HG03439 (cell line): Measurements from ENCODE around the gene ORM2.
"Not testable (repeated sequence)": the region's sequence is repeated elsewhere in the genome, so short reads cannot be mapped to it uniquely, and the experiment has no call there.

Source experiments
- ATAC-seq: cut with Tn5 transposase; IDR thresholded peaks from one replicate; pipeline ENCODE4 v1.9.1; 2021; ENCODE audit warnings: mild to moderate bottlenecking, moderate library complexity; ENCODE audit not compliant: unreplicated experiment

ORM2 gene

DNA sequence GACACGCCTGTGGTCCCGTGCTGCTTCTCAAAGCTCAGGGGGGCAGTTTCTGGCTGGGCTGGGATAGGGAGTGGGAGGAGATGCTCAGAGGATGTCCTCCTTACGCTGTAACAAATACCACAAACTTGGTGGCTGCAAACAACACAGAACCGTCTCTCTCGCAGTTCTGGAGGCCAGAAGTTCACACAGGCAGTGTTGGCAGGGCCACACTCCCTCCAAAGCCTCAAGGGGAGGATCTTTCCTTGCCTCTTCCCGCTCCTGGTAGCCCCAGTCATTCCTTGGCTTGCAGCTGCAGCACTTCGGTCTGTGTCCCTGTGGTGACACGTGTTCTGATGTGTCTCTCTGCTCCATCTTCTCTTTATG lies 17.2 kb upstream of the ORM2 start:
- ATAC-seq, result no peak

DNA sequence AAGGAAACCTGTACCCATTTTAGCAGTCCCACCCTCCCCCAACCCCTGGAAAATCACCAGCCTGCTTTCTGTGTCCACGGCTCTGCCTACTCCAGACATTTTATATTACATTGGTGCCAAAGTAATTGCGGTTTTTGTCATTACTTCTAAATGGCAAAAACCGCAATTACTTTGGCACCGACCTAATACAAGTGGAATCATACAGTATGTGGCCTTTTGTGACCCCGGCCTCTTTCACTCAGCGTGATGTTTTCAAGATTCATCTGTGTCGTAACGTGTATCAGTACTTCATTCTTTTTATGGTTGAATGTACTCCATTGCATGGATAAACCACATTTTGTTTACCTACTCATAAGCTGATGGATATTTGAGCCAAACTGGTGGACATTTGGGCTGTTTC lies 16.5 kb upstream of the ORM2 start:
- ATAC-seq, result no peak

GRCh38 chr9:114314256-114314867 lies 15.3 kb upstream of the ORM2 start:
- ATAC-seq, result no peak

DNA sequence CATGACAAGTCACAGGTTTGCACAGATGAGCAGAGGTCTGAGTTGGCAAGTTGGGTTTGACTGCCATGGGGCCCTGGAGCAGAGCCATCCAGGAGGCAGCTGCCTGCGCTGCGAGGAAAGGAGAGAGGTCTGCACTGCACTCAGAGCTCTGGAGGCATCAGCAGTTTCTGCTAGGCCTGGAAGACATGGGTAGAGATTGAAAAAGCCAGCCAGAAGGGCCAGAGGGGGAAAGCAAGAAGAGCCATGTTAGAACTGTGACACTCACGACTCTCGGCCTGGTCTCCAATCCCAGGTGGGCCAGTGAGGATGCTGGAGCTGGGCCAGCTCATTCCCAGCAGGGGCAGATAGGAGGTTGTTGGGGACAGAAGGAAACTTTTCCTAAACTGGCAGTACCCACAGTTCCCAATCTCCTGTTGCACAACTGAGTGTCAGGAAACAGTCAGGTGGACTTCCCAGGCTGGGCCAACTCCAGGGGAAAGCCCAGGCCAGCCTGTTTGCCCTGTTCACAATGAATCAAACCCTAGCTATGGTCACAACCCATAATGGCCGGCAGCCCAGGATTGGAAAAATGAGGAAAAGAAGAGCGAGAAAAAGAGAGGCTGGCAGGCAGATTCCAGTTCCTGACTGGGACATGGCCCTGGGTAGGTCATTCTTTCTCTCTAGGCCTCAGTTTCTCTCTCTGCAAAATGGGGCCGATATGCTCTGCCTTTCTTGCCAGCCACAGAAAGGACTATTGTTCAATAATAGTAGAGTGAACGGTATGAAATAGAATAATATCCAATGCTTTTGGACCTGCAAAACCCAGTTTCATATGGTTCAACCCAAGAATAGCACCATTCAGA lies 14.6 kb upstream of the ORM2 start:
- ATAC-seq, result no peak

- ATAC-seq, result no peak
Observed at GRCh38 chr9:114315723-114316363, 13.8 kb upstream of the ORM2 start.

GRCh38 chr9:114316605-114317230 lies 13.0 kb upstream of the ORM2 start:
- ATAC-seq, result no peak

GRCh38 chr9:114317665-114318357 lies 11.9 kb upstream of the ORM2 start:
- no peak for ATAC-seq

DNA sequence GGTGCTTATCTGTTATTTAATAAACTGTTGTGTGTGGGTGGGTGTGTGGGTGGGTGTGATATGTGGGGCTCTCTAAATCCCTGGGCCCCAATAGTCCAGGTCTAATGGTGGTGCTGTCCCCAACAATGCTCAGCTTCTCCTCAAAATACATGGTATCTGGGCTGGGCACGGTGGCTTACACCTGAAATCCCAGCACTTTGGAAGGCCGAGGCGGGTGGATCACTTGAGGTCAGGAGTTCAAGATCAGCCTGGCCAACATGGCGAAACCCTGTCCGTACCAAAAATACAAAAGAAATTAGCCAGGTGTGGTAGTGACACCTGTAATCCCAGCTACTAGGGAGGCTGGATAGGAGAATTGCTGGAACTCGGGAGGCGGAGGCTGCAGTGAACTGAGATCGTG lies 11.3 kb upstream of the ORM2 start:
- ATAC-seq, result no peak

DNA sequence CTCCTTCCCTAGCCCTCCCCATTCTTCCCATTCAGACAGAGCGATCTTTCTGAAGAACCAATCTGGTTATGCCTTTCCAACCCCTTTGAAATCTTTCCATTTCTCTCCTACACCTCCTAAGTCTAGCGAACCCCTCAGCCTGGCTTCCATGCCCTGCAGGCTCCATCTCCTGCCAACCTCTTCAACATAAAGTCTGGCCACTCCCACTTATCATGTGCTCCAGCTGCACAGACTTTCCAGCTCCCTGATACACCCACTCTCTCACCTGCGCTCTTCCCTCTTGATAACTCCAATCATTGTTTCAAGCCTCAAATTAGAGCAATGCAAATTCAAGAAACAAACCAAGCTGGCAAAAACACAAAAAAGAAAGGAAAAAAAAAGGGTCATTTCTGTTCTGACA lies 10.5 kb upstream of the ORM2 start:
- ATAC-seq, result no peak

DNA sequence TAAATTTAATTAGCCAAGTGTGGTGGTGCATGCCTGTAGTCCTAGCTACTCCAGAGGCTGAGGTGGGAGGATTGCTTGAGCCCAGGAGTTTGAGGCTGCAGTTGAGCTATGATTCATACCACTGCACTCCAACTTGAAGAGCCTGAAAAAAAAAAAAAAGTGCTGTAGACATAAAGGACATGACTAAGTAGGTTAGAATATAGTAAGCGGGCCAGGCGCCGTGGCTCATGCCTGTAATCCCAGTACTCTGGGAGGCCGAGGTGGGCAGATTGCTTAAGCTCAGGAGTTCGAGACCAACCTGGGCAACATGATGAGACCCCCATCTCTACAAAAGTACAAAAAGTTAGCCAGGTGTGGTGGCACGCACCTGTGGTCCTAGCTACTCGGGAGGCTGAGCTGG lies 9.0 kb upstream of the ORM2 start:
- not testable (repeated sequence) for ATAC-seq

DNA sequence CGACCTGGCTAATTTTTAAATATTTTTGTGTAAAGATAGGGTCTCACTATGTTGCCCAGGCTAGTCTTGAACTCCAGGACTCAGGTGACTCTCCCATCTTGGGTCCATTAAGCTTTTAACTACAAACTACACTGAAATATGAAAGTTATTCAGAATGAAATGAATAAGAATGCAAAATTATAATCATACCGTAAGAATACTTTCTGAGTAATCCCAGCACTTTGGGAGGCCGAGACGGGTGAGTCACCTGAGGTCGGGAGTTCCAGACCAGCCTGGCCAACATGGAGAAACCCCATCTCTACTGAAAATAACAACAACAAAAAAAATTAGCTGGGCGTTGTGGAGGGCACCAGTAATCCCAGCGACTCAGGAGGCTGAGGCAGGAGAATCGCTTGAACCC lies 7.9 kb upstream of the ORM2 start:
- no peak for ATAC-seq

GRCh38 chr9:114322160-114322818 lies 7.4 kb upstream of the ORM2 start:
- ATAC-seq, result not testable (repeated sequence)

DNA sequence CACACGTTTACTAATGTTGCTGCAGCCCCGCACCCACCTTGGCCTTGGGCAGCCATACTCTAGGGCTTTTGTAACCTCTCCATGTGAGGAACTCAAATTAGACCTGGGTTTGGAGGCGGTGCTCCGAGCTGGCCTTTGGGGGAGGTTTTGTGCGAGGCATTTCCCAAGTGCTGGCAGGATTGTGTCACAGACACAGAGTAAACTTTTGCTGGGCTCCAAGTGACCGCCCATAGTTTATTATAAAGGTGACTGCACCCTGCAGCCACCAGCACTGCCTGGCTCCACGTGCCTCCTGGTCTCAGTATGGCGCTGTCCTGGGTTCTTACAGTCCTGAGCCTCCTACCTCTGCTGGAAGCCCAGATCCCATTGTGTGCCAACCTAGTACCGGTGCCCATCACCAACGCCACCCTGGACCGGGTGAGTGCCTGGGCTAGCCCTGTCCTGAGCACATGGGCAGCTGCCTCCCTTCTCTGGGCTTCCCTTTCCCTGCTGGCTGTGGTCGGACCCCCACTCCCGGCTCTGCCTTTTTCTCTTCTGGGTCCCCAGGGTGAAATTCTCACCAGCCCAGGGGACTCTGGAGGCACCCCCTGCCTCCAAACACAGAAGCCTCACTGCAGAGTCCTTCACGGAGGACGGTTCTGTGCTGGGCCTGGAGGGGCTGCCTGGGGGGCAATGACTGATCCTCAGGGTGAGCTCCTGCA lies 6.7 kb upstream of the ORM2 start, which contains the start of gene ORM1:
TSS of gene ORM1 (plus strand) at position 268 of the 701 bp plus-strand sequence. CDS start at position 304, 36 bp downstream.
- ATAC-seq, result not testable (repeated sequence)

DNA sequence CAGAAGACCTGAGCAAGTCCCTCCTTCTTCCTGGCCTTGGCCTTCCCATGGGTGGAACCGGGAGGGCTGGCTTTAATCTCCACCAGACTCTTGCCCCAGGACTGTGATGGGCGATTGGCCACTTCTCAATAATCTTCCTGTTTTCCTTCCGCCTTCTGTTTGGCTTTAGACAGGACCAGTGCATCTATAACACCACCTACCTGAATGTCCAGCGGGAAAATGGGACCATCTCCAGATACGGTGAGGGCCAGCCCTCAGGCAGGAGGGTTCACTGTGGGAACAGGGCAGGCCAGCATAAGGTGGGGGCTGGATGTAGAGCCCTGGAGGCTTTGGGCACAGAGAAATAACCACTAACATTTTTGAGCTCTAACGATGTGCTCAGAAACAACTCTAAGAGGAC lies 5.8 kb upstream of the ORM2 start:
- ATAC-seq, result not testable (repeated sequence)

GRCh38 chr9:114324492-114324891 lies 5.2 kb upstream of the ORM2 start:
- ATAC-seq, result no peak

GRCh38 chr9:114324965-114325364 lies 4.7 kb upstream of the ORM2 start:
- not testable (repeated sequence) for ATAC-seq

DNA sequence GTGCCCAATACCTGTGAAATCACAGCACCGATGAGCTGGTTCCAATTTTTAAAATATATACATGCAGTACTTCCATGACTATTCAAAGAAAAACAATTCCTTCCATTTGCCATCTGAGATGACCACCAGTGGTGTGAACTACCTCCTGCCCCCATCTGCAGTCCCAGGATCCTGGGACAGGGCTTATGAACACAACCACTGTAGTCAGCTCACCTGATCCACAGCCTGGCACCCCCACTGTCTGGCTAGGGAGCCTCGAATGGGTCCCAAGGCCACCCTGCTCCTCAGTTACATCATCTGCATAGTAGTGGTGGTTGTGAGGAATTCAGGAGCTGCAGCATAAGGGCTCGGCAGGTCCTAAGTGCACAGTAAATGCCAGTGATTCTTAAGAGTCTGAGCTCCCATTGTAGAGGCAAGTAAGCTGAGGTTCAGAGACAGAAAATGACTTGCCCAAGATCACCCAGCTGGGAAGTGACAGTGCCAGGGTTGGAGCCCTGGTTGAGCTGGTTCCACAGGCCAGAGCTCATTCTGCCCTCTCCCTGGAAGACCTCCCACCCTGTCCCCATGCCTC lies 3.9 kb upstream of the ORM2 start:
- not testable (repeated sequence) for ATAC-seq

DNA sequence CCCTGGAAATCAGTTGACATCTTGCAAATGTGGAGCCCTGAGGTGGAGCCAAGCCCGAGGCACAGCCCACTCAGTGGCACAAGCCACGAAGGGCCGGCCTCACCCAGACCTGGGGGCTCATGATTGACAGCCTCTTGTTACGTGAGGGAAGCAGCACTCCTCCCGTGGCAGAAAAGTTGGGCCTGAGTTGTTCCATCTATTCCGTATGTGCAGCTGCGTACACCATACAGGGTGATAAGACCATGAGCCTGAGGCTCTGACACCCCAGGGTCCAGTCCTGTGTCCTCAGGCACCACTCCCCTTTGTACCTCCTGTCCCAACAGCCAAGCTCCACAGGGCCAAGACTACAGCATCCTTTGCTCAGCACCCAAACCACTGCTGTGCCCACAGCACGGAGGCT lies 1.9 kb upstream of the ORM2 start:
- no peak for ATAC-seq

DNA sequence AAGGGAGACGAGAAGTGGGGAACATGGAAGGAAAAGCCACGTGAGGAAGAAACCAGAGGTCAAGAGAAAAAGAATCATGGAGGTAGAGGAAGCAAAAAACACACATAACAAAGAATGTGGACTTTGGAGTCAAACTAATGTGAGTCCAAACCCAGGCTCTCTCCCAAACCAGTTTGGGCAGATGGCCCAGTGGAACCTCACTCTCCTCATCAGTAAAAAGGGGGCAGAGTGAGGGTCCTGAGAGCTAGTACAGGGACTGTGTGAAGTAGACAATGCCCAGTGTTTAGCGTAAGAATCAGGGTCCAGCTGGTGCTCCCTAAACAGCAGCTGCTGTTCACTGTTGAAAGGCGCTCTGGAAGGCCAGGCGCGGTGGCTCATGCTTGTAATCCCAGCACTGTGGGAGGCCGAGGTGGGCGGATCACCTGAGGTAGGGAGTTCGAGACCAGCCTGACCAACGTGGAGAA lies 1.3 kb upstream of the ORM2 start:
- not testable (repeated sequence) for ATAC-seq
